H1 (cell line): ENCODE data around the gene SLC35F1. TPM values are rescaled to one million over a fixed set of nuclear protein-coding genes. Genes with fewer than 3 reads are reported as not detected.

Experiments used
- CHD2 ChIP-seq: IDR thresholded peaks from 2 replicates; pipeline ENCODE4 v1.6.1; 2012; ENCODE audit warnings: low read length, improper control_type of control experiment
- polyA plus RNA-seq, 7 experiments: library from polyadenylated mRNA; depleted of rRNA in 3 of 7; stranded (reverse) in 5 of 7; unstranded in 2 of 7; fragments of >200 nt in 5 of 7; fragments of 200-250 nt in 2 of 7; gene quantifications; 1 replicate in 5 of 7; 2 replicates in 1 of 7; 4 replicates in 1 of 7; pipeline versions ENCODE4 v1.2.1 to v1.2.3, GENCODE V29; 2011 to 2013; ENCODE audit warnings: missing spikeins in 2 of 7, mixed read lengths in 2 of 7
- total RNA-seq: library from RNA; stranded (reverse); fragmentation: NEBNext Ultra II Directional; extraction: Animal tissue kit (Norgen Biotek cat#: 25700); gene quantifications from 2 replicates; pipeline ENCODE4 v1.2.1, GENCODE V29; 2021

The SLC35F1 gene
- total and polyA plus RNA-seq, 2 of the 8 experiments (the other 6 are each of a cell fraction or from before 2014, with no cell fraction given) = 7.0 to 10.0 TPM

GRCh38 chr6:118335325-118335816, 428.3 kb downstream of the SLC35F1 start (continued):
- TF ChIP-seq CHD2 = no peak
